Dedifferentiated amniotic fluid mesenchymal stem cell (primary cell): ENCODE data around the gene ZNF780A.
"Not testable (repeated sequence)": the region's sequence is repeated elsewhere in the genome, so short reads cannot be mapped to it uniquely, and the experiment has no call there.

Experiments used
- DNase-seq: peaks from one replicate; pipeline ENCODE4 v3.0.0-alpha.2; 2016; ENCODE audit errors: extremely low spot score

ZNF780A gene

GRCh38 chr19:40090241-40091204, at the start of gene ZNF780A:
TSS of gene ZNF780A (minus strand) at chr19:40090943. CDS start at chr19:40084753, 6,190 bp downstream.
- DNase-seq = peak; percentile 45

DNA sequence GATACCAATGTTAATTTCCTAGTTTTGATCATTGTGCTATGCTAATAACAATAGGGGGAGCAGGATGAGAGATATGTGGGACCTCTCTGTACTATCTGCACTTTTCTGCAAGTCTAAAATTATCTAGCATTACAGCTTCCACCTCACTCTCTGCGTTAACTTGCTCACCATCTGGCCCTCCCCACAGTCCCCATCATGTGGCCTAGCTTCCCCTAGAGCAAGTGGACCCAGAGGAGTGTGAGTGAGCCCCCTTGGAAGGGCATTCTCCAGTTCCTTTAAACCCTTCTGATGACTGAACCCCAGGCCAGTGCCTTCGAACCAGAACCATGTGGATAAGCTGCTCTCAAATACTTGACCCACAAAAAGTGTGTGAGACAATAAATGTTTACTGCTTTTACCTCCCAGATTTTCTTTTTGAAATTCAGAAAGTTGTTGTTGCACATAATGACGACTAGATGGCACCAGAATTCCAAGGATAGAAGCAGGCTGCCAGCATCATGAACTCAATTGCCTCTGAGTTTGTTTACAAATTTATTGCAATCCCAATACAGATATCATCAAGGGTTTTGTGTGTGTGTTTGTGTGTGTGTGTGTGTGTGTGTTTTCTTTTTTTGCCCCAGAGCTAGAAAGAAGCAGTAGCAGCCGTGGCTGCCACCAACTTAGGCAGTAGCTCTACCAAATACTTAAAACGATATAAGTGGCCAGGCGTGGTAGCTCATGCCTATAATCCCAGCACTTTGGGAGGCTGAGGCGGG, 49.0 kb upstream of the ZNF780A start:
- DNase-seq = peak; percentile 46

GRCh38 chr19:40136818-40137217, 46.1 kb upstream of the ZNF780A start:
- DNase-seq = no peak

DNA sequence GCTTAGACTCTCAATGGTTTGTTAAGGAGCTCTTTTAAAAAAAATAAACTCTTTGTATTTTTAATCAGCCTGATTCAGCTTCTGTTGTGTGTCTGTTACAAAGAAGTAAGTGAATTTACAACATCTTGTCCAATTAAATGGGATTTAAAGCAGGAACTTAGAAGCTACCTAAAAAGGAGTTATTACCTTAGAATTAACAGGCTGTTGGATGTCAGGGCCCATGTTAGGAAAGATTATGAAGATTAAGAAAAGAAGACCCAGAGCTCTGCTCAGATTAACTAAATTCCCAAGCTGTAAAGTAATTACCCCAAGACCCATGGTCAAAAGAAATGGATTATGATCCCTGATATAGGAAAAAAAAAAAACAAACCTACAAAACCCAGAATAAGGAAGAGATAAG, 44.1 kb upstream of the ZNF780A start:
- DNase-seq = no peak

DNA sequence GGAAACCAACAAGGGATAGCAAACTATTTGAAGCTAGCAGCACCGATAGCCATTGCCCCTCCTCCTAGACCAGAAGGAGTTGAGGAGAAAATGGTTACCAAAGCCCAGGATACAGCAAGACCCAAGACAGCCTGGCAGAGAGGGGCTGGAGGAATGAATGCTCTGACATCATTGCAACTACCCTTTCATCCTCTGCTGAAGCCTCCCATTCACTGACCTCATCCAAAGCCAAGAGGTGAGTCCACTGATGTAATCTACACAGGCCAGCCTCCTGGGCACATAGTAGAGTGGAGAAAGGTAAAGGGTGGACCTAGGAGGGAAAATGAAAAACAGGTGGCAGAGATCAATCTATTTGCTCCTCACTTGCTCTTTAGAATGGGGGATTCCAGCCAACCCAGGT, 42.7 kb upstream of the ZNF780A start:
- no peak for DNase-seq

DNA sequence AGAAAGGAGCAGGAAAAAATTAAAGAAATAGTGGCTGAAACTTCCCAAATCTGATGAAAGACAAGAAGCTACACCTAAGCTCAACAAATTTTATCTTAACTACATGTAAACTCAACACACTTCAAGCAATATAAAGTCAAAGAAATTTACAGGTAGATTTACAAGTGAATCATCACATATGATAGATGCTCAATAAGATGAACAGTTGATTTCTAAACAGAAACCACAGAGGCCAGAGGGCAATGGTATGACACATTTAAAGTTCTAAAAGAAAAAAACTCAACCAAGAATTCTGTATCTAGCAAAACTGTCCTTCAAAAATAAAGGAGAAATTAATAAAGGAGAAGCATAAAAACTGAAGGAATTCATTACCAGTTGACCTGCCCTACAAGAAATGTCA, 39.3 kb upstream of the ZNF780A start:
- no peak for DNase-seq

- no peak for DNase-seq
These were observed 38.7 kb upstream of the ZNF780A start for GRCh38 chr19:40129425-40129824.

DNA sequence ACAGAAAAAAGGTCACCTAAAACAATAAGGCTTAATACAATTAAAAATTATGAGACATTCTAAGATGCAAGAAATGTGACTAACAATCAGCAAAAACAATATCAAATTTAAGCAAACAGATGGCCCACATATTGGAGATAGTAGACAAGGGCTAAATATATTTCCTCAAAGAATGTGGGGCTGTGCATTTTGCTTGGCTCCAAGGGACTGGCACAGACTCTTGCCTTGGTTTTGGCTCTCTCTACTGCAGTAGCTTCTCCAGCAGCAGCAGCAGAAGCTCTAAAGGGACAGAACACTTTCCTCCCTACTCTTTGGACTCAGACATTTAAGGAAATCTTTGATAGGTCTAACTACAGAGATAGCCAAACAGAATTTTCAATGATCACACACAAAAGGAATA, 38.2 kb upstream of the ZNF780A start:
- DNase-seq = no peak

GRCh38 chr19:40119380-40119779, 28.6 kb upstream of the ZNF780A start:
- no peak for DNase-seq

GRCh38 chr19:40118638-40119037, 27.9 kb upstream of the ZNF780A start:
- DNase-seq = not testable (repeated sequence)

GRCh38 chr19:40116075-40116474, 25.3 kb upstream of the ZNF780A start:
- no peak for DNase-seq

- not testable (repeated sequence) for DNase-seq
These were observed 23.4 kb upstream of the ZNF780A start for GRCh38 chr19:40114119-40114518.

GRCh38 chr19:40112271-40112670, 21.5 kb upstream of the ZNF780A start:
- DNase-seq = not testable (repeated sequence)

- DNase-seq = no peak
These were observed 19.8 kb upstream of the ZNF780A start for GRCh38 chr19:40110570-40110969.

DNA sequence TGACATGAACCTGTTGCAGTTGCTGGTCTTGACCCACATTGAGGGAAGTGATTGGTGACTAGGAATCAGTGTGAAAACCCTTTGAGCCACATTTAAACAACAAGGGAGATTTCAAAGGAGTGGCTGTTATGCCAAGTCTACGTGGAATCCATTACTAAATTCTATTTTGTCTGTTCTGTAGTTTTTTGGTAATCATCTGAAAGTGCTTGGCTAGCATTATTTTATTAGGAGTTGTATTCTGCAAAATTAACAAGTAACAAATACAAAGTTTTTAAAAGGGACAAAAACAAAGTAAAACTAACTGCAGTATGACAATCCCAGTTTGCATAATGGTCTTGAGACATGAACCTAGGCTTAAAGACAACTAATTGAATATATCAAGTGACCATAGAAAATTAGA, 14.0 kb upstream of the ZNF780A start:
- DNase-seq = no peak

DNA sequence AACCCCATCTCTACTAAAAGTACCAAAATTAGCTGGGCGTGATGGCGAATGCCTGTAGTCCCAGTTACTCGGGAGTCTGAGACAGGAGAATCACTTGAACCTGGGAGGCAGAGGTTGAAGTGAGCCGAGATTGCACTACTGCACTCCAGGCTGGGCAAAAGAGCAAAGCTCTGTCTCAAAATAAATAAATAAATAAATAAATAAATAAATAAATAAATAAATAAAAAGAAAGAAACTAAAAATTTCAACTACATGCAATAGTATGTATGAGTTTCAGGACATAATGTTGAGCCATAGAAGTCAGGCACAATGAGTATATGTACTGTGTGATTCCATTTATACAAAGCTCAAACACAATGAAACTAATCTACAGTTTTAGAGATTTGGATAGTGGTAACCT, 12.9 kb upstream of the ZNF780A start:
- no peak for DNase-seq

GRCh38 chr19:40101813-40102212, 11.1 kb upstream of the ZNF780A start:
- no peak for DNase-seq

GRCh38 chr19:40093416-40093815, 2.7 kb upstream of the ZNF780A start:
- DNase-seq = no peak

- no peak for DNase-seq
These were observed 724 bp upstream of the ZNF780A start for GRCh38 chr19:40091205-40092129.

GRCh38 chr19:40089462-40089861, 1.3 kb downstream of the ZNF780A start:
- DNase-seq = no peak

GRCh38 chr19:40088299-40089047, 2.3 kb downstream of the ZNF780A start:
- DNase-seq = no peak
